Iris pigment epithelial cell (primary cell): Measurements from ENCODE around the gene MACROH2A1.

Source experiments
- DNase-seq: peaks from one replicate; pipeline ENCODE4 v3.0.0-alpha.2; 2011; ENCODE audit warnings: low read depth

Gene MACROH2A1

DNA sequence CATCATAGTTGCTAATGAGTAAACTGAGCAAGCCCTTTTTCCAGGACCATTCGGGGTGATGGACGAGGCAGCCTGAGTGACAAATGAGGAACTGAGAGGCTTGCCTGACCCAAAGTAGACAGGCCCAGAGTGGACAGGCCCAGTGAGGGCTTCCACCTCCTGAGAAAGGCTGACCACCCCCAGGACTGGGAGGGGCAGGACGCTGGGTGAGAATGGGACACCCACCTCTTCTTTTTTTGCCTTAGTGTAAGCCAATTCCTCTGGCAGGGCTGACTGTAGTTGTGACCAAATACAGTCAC is 68.3 kb downstream of the MACROH2A1 start:
- no peak for DNase-seq

- no peak for DNase-seq
These were observed 68.9 kb downstream of the MACROH2A1 start for GRCh38 chr5:135329913-135330797.

GRCh38 chr5:135329066-135329912 is 69.7 kb downstream of the MACROH2A1 start:
- no peak for DNase-seq

GRCh38 chr5:135328128-135328687 is 70.8 kb downstream of the MACROH2A1 start:
- DNase-seq = no peak

GRCh38 chr5:135327429-135328127 is 71.5 kb downstream of the MACROH2A1 start:
- no peak for DNase-seq

DNA sequence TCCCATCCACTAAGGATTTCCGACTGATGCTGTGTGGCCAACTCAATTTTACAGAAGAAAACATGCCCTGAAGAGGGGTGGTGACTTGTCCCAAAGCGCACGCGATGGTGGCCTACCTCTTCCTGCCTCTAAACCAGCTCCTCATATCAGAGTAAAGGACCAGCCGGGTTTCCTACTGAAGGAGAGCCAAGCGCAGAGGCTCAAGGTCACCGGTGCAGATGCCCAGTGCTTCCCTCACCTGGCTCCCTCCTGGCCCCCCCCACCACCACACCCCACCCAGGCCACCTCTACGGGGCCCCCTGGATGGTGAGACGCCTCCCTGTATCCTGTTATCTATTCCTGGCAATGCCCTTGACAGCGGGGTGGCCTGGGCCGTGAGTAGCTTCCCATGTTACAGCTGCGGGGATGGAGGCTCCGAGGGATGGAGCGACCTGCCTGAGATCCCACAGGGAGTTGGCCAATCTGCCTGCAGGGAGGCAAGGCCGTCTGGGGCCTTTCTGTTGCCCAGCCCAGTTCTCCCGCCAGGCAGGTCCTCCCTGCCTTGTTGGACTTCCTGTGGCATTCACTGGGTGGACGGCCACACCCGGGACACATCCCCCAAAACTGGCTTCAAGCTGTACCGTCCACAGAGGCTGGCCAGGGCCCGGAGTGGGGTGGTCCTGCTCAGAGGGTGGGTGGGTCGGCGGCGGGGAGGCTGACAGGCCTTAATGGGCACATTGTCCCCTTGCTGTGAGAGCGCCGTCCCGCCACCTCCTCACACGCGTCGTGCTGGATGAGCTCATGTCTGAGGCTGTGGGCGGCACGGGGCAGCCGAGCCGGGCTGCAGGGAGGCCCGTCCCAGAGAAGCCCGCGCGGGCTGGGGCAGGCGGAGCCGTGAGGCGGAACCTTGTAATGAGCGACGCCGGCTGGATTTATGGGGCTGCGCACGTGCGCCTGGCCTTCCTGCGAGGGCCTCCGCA is 72.5 kb downstream of the MACROH2A1 start:
- no peak for DNase-seq

DNA sequence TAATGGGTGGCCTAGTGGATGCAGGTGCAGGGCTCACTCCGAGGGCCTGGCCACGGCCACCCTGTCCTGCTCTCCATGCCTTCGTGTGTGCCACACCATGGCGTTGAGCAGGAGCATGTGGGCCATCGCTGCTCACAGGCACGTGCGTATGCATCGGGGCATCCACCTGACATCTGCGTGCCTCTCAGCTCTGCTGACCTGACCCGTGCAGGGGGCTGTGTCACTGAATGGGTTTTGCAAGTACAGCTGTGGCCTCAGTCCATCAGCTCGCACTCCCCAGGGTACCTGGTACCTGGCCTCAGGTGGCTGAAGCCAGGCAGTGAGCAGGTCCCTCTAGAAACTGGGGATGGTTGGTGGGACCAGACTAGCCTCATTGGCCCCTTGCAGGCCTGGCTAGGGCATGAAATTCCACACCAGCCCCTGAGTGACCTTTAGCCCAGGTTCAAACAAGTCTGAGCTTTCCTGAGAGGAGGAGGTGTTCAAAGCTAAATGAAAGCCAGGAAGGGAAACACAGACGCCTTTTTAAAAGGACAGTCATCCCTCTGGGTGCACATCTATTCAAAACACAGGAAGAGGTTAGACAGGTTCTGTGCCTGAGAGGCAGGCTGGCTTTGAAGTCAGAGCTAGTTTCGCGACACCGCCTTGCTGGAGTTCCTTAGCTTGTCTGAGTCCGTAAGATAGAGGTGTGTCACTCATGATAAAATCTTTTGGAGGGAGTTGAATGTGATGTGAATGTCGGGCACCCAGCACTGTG is 74.0 kb downstream of the MACROH2A1 start:
- DNase-seq = no peak

DNA sequence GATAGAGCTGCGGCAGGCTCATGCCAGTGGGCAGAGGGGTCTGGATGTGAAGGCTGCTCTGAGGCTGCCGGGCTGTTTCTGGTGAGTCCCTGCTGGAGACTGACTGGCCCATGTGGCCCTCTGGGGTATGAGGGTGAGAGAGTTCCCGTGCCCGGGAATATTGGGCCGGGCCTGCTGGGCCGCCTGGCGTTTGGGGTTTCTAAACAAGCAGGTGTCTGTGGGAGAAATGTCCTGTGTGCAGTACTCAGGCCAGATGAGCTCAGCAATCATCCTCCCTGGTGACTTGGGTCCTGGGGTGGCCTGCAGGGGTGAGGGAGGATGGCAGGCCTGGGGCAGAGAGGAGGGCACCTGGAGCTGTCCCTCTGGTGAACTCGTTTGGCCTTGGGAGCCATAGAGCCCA is 74.9 kb downstream of the MACROH2A1 start:
- no peak for DNase-seq

- no peak for DNase-seq
These were observed 75.3 kb downstream of the MACROH2A1 start for GRCh38 chr5:135323701-135324132.

GRCh38 chr5:135323227-135323626 is 75.8 kb downstream of the MACROH2A1 start:
- no peak for DNase-seq

GRCh38 chr5:135322744-135323143 is 76.3 kb downstream of the MACROH2A1 start:
- DNase-seq = no peak

GRCh38 chr5:135322271-135322670 is 76.8 kb downstream of the MACROH2A1 start:
- no peak for DNase-seq

DNA sequence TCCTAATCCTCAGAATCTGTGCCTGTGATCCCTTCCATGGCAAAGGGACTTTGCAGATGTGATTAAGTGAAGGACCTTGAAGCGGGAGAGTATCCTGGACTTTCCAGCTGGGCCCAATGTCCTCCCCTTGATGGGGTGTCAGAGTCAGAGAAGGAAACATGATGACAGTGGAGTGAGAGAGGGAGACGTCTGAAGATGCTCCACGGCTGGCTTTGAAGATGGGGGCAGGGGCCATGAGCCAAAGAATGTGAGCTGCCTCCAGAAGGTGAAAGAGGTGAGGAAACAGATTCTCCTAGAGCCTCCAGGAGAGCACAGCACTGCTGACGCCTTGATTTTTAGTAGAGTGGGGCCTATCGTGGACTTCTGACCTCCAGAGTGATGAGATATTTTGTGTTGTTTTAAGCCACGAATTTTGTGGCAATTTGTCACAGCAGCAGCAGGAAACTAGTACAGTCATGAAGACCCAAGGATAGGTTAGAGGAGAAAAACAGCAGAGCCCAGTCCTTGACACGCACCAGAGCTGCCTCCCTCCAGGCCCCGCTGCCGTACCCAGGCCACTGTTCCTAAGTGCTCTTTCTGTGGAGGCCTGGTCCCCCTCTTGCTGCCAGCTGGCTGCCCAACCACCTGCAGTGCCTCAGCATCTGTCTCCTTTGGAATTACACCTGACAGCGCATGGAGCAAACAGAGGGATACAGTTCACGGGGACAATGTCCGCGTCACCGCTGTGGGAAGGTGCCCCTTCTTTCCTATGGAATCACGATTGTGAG is 78.1 kb downstream of the MACROH2A1 start:
- DNase-seq = no peak

GRCh38 chr5:135319928-135320606 is 79.0 kb downstream of the MACROH2A1 start:
- no peak for DNase-seq

DNA sequence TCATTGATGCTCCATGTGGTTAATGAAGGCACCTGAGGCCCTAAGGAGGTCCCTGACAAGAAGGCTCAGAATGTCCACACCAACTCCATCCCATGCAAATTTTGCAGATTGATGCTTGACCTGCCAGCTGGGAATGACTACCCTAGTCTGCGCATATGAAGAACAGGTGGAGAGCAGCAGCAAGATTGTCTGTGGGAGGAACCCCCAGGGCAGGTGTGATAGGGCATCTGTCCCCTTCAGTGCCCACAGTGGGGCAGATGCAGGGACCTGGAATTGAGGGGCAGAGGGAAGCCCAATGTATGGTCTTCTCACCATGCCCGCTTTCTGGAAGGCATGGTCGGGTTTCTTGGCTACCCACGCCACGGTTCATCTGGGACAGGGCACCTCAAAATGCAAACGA is 79.6 kb downstream of the MACROH2A1 start:
- DNase-seq = no peak

- no peak for DNase-seq
These were observed 80.1 kb downstream of the MACROH2A1 start for GRCh38 chr5:135318924-135319323.

DNA sequence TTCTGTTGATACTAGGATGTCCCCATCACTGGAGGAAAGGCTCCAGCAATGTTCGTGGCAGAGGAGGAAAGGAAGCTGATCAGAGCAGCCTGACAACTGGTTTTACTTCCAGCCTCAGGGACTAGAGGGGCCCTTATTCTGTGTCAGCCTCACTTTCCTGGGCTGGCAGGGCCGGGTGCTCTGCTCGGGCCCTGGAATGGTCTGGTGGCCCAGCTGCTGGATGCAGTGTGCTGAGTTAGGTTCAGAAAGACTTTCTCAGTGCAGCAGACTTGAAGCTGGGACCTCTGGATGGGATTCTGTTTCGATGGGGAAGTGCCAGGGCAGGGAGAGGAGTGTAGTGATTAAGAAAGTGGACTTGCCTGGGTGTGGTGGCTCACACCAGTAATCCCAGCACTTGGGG is 81.0 kb downstream of the MACROH2A1 start:
- no peak for DNase-seq

DNA sequence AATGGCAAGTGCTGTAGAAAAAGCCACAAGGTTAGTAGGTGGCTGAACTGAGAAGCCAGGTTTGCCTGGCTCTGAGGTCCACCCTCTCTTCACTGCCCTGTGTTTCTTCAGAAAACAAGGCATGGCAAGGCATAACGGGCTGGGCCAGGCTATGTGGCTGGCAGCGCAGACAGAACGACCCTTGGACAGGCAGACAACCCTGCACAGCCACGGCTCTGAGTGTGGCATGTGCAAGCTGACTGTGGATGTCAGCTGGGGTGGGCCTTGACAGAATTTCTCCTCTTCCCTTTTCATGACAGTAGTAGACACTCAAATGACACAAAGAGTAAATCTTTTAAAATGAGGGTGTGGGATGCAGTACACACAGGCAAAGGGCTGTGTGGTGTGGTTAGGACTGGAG is 81.7 kb downstream of the MACROH2A1 start:
- DNase-seq = no peak

DNA sequence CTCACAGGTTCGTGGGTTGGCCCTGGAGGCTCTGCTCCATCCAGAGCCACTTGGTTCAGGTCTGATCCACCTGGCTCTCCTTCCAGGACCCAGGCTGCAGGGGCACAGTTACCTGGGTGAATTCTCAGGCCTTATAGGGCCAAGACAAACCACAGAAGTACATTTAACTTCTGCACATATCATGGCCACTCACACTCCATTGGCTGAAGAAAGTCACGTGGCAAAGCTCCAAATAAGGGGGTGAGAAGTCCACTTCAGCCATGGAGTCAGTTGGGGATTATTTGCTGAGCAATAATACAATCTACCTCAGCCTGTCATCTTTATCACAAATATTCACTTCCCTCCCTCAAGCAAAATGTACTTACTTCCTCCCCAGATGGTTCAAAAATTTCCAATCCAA is 83.6 kb downstream of the MACROH2A1 start:
- DNase-seq = no peak
